Muscle layer of colon (tissue), 2 donors: ENCODE measurements around the gene ZNF787.

ENCODE experiments used
- H3K27ac ChIP-seq: one replicate; pipeline ENCODE4 v1.7.0; 2013; ENCODE audit warnings: low read depth, mild to moderate bottlenecking, low read length, moderate library complexity
- H3K27me3 ChIP-seq, 2 donors: one replicate each; pipeline ENCODE4 v1.7.0; 2013; ENCODE audit warnings: low read length in 2 of 2, mild to moderate bottlenecking in 2 of 2; ENCODE audit not compliant: insufficient read depth in 2 of 2, control insufficient read depth in 1 of 2
- H3K36me3 ChIP-seq: one replicate; pipeline ENCODE4 v1.7.0; 2013; ENCODE audit warnings: mild to moderate bottlenecking, low read length; ENCODE audit not compliant: insufficient read depth
- H3K4me1 ChIP-seq: one replicate; pipeline ENCODE4 v1.7.0; 2013; ENCODE audit warnings: mild to moderate bottlenecking, low read length; ENCODE audit not compliant: insufficient read depth
- H3K4me3 ChIP-seq, 2 donors: one replicate each; pipeline ENCODE4 v1.7.0; 2013; ENCODE audit warnings: low read length in 2 of 2, low read depth in 1 of 2, mild to moderate bottlenecking in 1 of 2, moderate library complexity in 1 of 2
- H3K9ac ChIP-seq: one replicate; pipeline ENCODE4 v1.7.0; 2013; ENCODE audit warnings: low read length
- H3K9me3 ChIP-seq: one replicate; pipeline ENCODE4 v1.7.0; 2013; ENCODE audit warnings: mild to moderate bottlenecking, low read length
- donor health status: abdominal sarcoma.
- donor health status: Adenocarcinoma of cecum.

The ZNF787 gene

DNA sequence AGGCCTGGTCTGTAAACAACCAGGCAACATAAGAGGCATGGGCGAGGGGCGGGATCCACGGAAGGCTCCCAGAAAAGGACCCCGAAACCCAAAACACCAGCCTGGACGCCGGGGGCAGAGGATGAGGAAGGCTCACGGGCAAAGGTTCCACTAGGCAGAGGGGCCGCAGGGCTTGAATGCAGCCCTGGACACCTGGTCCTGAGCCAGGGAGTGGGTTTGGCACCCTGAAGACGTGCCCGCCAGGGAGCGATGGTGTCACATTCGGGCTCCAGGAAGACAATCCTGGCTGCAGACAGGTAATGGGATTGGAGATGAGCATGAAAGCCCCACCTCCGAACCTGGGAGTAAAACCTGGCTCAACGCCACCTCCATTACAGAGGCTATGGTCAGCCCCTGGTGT is 31.8 kb downstream of the ZNF787 start:
- H3K36me3 ChIP-seq, result peaks cover 4% of the 10 kb centered on the region
- no peak overlapping the region for H3K27ac ChIP-seq
- no peaks in the 10 kb centered on the region for H3K27me3 ChIP-seq

DNA sequence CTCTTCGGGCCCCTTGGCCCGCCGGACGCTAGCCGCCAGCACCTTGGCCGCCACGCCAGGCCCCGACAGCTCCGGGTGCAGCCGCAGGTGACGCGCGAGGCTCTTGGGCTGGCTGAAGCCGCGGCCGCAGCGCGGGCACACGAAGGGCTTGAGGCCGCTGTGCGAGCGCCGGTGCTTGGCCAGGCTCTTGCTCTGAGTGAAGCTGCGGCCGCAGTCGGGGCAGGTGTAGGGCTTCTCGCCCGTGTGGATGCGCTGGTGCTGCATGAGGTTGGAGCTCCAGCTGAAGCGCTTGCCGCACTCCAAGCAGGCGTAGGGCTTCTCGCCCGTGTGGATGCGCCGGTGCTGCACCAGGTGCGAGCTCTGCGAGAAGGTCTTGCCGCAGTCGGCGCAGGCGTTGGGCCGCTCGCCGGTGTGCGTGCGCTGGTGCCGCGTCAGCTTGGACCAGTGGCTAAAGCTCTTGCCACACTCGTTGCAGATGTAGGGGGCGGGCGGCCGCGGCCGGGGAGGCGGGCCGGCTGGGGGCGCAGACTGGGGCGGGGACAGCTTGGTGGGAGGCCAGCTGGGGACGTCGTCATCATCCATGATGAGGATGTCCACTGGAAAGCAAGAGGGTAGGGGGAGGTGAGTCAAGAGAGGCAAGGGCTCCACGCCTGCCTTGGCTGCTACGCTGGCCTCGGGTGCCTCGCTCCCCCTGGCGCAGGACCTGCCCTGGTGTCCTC is 32.4 kb downstream of the ZNF787 start:
- peaks cover 4% of the 10 kb centered on the region for H3K36me3 ChIP-seq

More for the DNA sequence above, 31.8 kb downstream of the ZNF787 start:
- Histone ChIP-seq H3K4me1 (peaks cover 5% of the 10 kb centered on the region), H3K9me3 (no peaks in the 10 kb centered on the region), H3K9ac (no peak overlapping the region), H3K4me3 (no peak overlapping the region)

DNA sequence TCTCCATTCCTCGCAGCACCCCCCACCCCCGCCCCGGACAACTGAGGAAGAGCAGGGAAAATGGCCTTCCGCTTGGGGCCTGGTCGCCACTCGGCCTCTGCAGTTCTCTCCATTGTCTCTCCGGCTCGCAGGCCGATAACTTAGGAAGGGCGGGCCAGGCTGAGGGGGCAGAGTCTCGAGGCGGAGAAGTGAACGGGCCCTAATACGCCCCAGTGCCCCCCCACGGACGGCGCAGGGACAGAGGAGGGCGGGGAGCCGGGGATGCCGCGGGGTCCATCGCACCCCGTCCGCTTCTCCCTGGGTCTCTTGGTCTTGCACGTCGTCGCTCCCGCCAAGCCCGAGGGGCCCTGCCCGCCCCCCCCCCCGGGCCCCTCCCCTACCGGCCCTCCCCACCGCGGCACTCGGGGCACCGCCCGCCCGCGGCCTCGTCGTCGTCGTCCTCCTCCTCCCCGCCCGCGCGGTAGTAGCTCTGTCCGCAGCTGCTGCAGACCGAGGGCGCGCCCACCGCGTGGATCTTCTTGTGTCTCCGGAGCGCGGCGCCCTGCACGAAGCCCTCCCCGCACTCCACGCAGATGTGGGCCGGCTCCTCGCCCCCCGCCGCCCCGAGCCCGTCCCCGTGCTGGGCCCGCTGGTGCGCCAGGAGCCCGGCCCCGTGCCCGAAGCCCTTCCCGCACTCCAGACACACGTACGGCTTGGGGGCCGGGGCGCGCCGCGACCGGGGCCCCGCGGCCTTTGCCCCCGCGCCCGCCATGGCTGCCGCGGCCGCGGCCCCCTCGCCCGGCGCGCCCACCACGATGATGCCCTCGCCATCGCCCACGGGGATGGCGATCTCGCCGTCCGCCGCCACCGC is 33.2 kb downstream of the ZNF787 start:
- Histone ChIP-seq H3K9ac (no peak overlapping the region), H3K27ac (no peak overlapping the region), H3K4me1 (peaks cover 5% of the 10 kb centered on the region), H3K4me3 (no peak overlapping the region), H3K36me3 (peaks cover 4% of the 10 kb centered on the region), H3K27me3 (no peaks in the 10 kb centered on the region), H3K9me3 (no peaks in the 10 kb centered on the region)

More for the DNA sequence above, 32.4 kb downstream of the ZNF787 start:
- H3K9me3 ChIP-seq, result no peaks in the 10 kb centered on the region
- H3K4me1 ChIP-seq, result peaks cover 5% of the 10 kb centered on the region
- H3K27ac ChIP-seq, result no peak overlapping the region
- H3K9ac ChIP-seq, result no peak overlapping the region
- H3K4me3 ChIP-seq, result no peak overlapping the region
- H3K27me3 ChIP-seq, result no peaks in the 10 kb centered on the region

DNA sequence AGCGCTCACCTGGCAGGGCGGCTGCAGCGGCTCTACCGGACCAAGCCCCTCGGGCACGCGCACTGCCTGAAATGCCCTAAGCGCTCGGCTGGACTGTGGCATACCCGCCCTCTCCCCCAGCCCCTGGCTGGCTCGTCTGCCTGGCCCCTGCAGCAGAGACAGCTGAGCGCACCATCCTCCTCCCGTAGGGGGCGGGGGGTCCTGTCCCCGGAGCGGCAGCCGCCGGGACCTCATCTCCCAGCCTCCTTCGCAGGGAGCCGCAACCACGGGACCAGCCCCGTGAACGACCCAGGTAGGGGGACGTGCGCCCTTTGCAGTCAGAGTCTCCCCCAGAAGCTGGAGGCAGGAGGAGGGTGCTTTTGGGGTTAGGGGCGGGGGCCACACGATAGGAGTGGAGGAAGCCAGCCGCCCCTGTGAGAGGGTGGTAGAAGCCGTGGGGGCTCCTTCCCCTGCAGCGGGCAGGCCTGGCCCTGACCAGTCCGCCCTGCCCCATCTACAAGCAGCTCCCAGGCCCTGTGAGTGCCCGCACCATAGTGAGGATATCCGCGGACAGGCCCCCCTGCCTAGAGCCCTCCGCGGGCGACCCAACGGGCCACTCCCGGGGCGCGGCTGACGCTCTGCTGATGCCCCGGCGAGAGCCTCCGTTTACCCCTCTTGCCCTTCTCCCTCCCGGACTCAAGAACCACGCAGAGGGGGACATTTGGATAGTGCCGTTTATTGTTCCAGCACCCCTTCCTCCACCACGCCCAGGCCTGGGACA is 34.2 kb downstream of the ZNF787 start:
- H3K4me1 ChIP-seq, result peaks cover 5% of the 10 kb centered on the region
- peaks cover 4% of the 10 kb centered on the region for H3K36me3 ChIP-seq
- H3K27ac ChIP-seq, result no peak overlapping the region
- H3K4me3 ChIP-seq, result no peak overlapping the region
- H3K9me3 ChIP-seq, result no peaks in the 10 kb centered on the region
- H3K27me3 ChIP-seq, result no peaks in the 10 kb centered on the region
- no peak overlapping the region for H3K9ac ChIP-seq

- Histone ChIP-seq H3K27ac (no peak overlapping the region), H3K9ac (no peak overlapping the region), H3K27me3 (peaks cover 0 to 5% of the 10 kb centered on the region in 2 donors), H3K4me3 (no peak overlapping the region), H3K36me3 (peaks cover 4% of the 10 kb centered on the region), H3K9me3 (no peaks in the 10 kb centered on the region), H3K4me1 (peaks cover 6% of the 10 kb centered on the region)
Observed at GRCh38 chr19:56085571-56086275, 35.4 kb downstream of the ZNF787 start.

GRCh38 chr19:56084835-56085536 is 36.1 kb downstream of the ZNF787 start:
- Histone ChIP-seq H3K4me3 (no peak overlapping the region), H3K9ac (no peak overlapping the region), H3K27ac (no peak overlapping the region), H3K36me3 (peaks cover 4% of the 10 kb centered on the region), H3K4me1 (peaks cover 8% of the 10 kb centered on the region), H3K9me3 (no peaks in the 10 kb centered on the region), H3K27me3 (peaks cover 0 to 6% of the 10 kb centered on the region in 2 donors)

DNA sequence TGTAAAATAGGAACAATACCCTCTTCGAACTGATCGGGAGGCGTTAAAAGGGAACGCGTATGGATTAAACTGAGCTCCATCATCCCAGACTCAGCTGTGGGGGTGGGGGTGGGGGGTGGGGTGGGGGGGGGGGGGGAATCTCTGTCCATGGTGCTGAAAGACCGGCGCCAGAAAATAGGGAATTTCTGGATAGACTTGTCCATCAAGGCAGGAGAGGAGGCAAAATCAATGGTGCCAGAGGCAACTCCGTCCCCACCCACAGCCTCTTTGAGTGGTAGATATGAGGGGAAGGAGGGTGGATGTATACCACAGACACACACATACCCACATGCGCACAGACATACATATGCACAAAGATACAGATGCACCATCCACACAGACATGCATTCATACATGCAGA is 37.4 kb downstream of the ZNF787 start:
- Histone ChIP-seq H3K9me3 (no peaks in the 10 kb centered on the region), H3K4me1 (peaks cover 8% of the 10 kb centered on the region), H3K4me3 (no peak overlapping the region), H3K9ac (no peak overlapping the region), H3K36me3 (no peaks in the 10 kb centered on the region), H3K27ac (no peak overlapping the region), H3K27me3 (peaks cover 0 to 6% of the 10 kb centered on the region in 2 donors)

DNA sequence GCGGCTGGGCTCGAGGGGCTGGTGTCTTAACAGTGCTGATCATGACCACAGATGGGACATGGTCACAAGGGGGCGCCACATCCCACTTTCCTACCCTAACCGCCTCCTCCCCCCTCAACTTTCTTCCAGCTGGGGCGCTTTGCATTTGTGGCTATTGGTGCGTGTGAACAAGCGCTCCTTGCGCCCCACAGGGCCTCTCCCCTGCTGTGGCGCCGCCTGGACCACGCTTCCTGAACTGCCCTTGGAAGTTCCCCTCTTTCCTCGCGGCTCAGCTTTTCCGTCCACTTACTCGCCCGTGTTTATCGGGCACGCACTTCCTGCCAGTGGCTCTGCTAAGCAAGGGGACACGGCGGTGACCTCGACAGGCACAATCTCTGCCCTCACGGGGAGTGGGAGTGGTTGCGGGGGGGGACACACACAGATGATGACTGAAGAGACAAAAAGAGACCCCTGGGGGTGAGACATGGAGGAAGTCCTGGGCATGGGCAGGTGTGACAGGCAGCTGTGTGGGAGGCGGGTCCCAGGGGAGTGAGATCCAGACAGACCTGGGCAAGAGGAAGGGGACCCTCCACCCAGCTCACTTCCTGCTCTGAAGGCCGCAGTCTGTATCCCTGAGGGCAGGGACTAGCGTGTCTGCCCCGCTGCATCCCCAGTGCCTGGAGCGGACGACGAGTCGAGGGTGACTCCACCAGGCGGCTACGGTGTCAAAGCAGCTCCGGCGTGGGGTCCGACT is 40.3 kb downstream of the ZNF787 start:
- Histone ChIP-seq H3K9ac (no peak overlapping the region), H3K4me1 (peaks cover 8% of the 10 kb centered on the region), H3K27ac (no peak overlapping the region), H3K36me3 (no peaks in the 10 kb centered on the region), H3K27me3 (peaks cover 0 to 6% of the 10 kb centered on the region in 2 donors), H3K9me3 (no peaks in the 10 kb centered on the region), H3K4me3 (peak overlapping the region in 1 of 2 donors; percentile 22)

GRCh38 chr19:56079609-56080008 is 41.5 kb downstream of the ZNF787 start:
- Histone ChIP-seq H3K27ac (no peak overlapping the region), H3K36me3 (no peaks in the 10 kb centered on the region), H3K4me3 (no peak overlapping the region), H3K27me3 (peaks cover 0 to 6% of the 10 kb centered on the region in 2 donors), H3K9me3 (no peaks in the 10 kb centered on the region), H3K9ac (no peak overlapping the region), H3K4me1 (peaks cover 8% of the 10 kb centered on the region)

GRCh38 chr19:56076498-56076897 is 44.6 kb downstream of the ZNF787 start:
- H3K36me3 ChIP-seq, result no peaks in the 10 kb centered on the region
- peaks cover 8% of the 10 kb centered on the region for H3K4me1 ChIP-seq
- no peaks in the 10 kb centered on the region for H3K9me3 ChIP-seq
- H3K4me3 ChIP-seq, result no peak overlapping the region
- no peak overlapping the region for H3K27ac ChIP-seq
- no peak overlapping the region for H3K9ac ChIP-seq
- peaks cover 0 to 6% of the 10 kb centered on the region in 2 donors for H3K27me3 ChIP-seq
